Lung (tissue), 12 donors: ENCODE results near the gene TMEM247. TPM values are rescaled to one million over a fixed set of nuclear protein-coding genes. Genes with fewer than 3 reads are reported as not detected.

ENCODE experiments used
- ATAC-seq: fragments of 200-7000 bp; cut with Tn5 transposase; one replicate; pipeline ENCODE4 v1.9.1; 2020; ENCODE audit warnings: moderate number of reproducible peaks; ENCODE audit not compliant: insufficient read depth, low FRiP score
- DNase-seq, 3 donors: peaks; one replicate each; pipeline ENCODE4 v3.0.0-alpha.2; 2013 to 2017
- H3K27ac ChIP-seq, 2 donors: one replicate each; pipeline ENCODE4 v1.5.1; 2013; ENCODE audit warnings: mild to moderate bottlenecking in 2 of 2, moderate library complexity in 2 of 2, control low read depth in 1 of 2, inconsistent platforms in 1 of 2, low read depth in 1 of 2, low read length in 1 of 2
- H3K27me3 ChIP-seq, 3 donors: one replicate each; pipeline ENCODE4 v1.5.1; 2013; ENCODE audit warnings: low read length in 2 of 3; ENCODE audit not compliant: control insufficient read depth in 3 of 3, insufficient read depth in 3 of 3
- H3K36me3 ChIP-seq, 4 donors: one replicate each; pipeline ENCODE4 v1.5.1; 2013; ENCODE audit warnings: low read length in 4 of 4, mild to moderate bottlenecking in 1 of 4, moderate library complexity in 1 of 4; ENCODE audit not compliant: control insufficient read depth in 4 of 4, insufficient read depth in 4 of 4
- H3K4me1 ChIP-seq, 5 donors: one replicate each; pipeline ENCODE4 v1.5.1; 2013; ENCODE audit warnings: low read length in 5 of 5, mild to moderate bottlenecking in 2 of 5, moderate library complexity in 1 of 5; ENCODE audit not compliant: control insufficient read depth in 5 of 5, insufficient read depth in 5 of 5
- H3K4me3 ChIP-seq: one replicate; pipeline ENCODE4 v1.5.1; 2013; ENCODE audit warnings: mild to moderate bottlenecking, control low read depth, moderate library complexity
- H3K9ac ChIP-seq, 2 donors: one replicate each; pipeline ENCODE4 v1.5.1; 2013; ENCODE audit warnings: low read length in 2 of 2, control low read depth in 1 of 2; ENCODE audit not compliant: insufficient read depth in 1 of 2
- H3K9me3 ChIP-seq, 4 donors: one replicate each; pipeline ENCODE4 v1.5.1; 2013; ENCODE audit warnings: low read length in 3 of 4, mild to moderate bottlenecking in 1 of 4, moderate library complexity in 1 of 4; ENCODE audit not compliant: control insufficient read depth in 4 of 4, insufficient read depth in 3 of 4
- CTCF ChIP-seq: IDR thresholded peaks from 2 replicates; pipeline ENCODE4 v1.5.1; 2012; ENCODE audit warnings: mild to moderate bottlenecking; ENCODE audit errors: control extremely low read depth, extremely low read depth
- WGBS, 2 donors: extraction: QIAGEN DNeasy Blood & Tissue Kit; methylation state at CpG; one replicate each; pipeline ENCODE4 v1.1.7; 2013; 5-methylcytosine and 5-hydroxymethylcytosine counted together
- polyA plus RNA-seq, 2 donors: library from polyadenylated mRNA; stranded (reverse); fragments of 200-250 nt; gene quantifications; one replicate each; pipeline ENCODE4 v1.2.1, GENCODE V29; 2013
- total RNA-seq, 2 donors: library from RNA; depleted of rRNA in 1 of 2; stranded (reverse); fragments of >200 nt in 1 of 2; gene quantifications; one replicate each; pipeline ENCODE4 v1.2.1, GENCODE V29; 2014 to 2021
- donor health status: control.
- donor health status: control.
- donor health status: Bipolar disorder and iron deficiency.
- donor health status: healthy.
- donor health status: DM: yes; HTN: yes; CAD: no.

Gene TMEM247
- total and polyA plus RNA-seq, 4 donors = not detected

GRCh38 chr2:46495231-46496030 is 16.1 kb downstream of the TMEM247 start:
- H3K9me3 ChIP-seq = no peaks in the 10 kb centered on the region
- TF ChIP-seq CTCF = no peak
- no peak overlapping the region for H3K9ac ChIP-seq
- WGBS, 2 donors = 92 to 93% methylated on average over 9 of the region's 9 CpGs
- H3K4me1 ChIP-seq = peaks cover 0 to 9% (median 5%) of the 10 kb centered on the region in 5 donors
- no peaks in the 10 kb centered on the region for H3K27me3 ChIP-seq
- no peaks in the 10 kb centered on the region for H3K36me3 ChIP-seq
- ATAC-seq = no peak
- no peak for DNase-seq
- no peak overlapping the region for H3K27ac ChIP-seq
- H3K4me3 ChIP-seq = no peak overlapping the region

- DNase-seq (no peak), ATAC-seq (no peak)
- Histone ChIP-seq H3K4me1 (peaks cover 0 to 3% (median 0%) of the 10 kb centered on the region in 5 donors), H3K36me3 (no peaks in the 10 kb centered on the region), H3K27ac (no peak overlapping the region), H3K4me3 (no peak overlapping the region), H3K9me3 (no peaks in the 10 kb centered on the region), H3K27me3 (no peaks in the 10 kb centered on the region), H3K9ac (no peak overlapping the region)
- no peak for TF ChIP-seq CTCF
- 83 to 90% methylated on average over 4 of the region's 4 CpGs for WGBS, 2 donors
Measured at GRCh38 chr2:46497766-46498165, 18.4 kb downstream of the TMEM247 start.

DNA sequence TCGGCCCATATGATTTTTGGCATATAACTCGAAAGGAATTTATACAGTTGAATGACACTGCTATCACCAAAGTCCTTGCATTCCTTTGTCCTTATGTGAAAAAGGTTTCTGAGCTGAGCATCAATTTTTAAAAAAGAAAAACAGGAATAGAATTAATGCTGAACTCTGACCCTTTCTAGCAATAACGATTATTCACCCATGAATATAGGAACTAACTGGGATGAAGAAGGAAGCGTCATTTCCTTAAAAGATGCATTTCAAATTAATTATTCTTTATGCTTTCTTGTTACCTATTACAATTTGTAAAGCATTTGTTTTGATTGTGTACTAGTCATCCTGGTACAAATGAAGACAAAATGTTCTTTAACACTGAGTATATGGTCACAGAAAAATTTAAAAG is 19.3 kb downstream of the TMEM247 start:
- H3K9me3 ChIP-seq = no peaks in the 10 kb centered on the region
- 66 to 80% methylated on average over 4 of the region's 4 CpGs for whole genome bisulfite sequencing, 2 donors
- H3K4me3 ChIP-seq = no peak overlapping the region

More for the DNA sequence above, 19.3 kb downstream of the TMEM247 start:
- H3K27ac ChIP-seq = no peak overlapping the region
- no peaks in the 10 kb centered on the region for H3K36me3 ChIP-seq
- H3K9ac ChIP-seq = no peak overlapping the region
- peaks cover 0 to 3% (median 0%) of the 10 kb centered on the region in 5 donors for H3K4me1 ChIP-seq
- H3K27me3 ChIP-seq = no peaks in the 10 kb centered on the region
- DNase-seq = no peak
- no peak for TF ChIP-seq CTCF
- ATAC-seq = no peak
